C4-2B (cell line): ENCODE results near the gene NOVA2.

Experiments used
- H3K27ac ChIP-seq: fragments of 450-650 bp; 2 replicates; pipeline ENCODE4 v1.5.1; 2017
- CTCF ChIP-seq: fragments of 450-650 bp; conservative IDR thresholded peaks from 2 replicates; pipeline ENCODE4 v1.5.1; 2017; ENCODE audit warnings: mild to moderate bottlenecking
- ZFX ChIP-seq: fragments of 450-650 bp; IDR thresholded peaks from 2 replicates; pipeline ENCODE4 v1.6.1; 2017

The NOVA2 gene

DNA sequence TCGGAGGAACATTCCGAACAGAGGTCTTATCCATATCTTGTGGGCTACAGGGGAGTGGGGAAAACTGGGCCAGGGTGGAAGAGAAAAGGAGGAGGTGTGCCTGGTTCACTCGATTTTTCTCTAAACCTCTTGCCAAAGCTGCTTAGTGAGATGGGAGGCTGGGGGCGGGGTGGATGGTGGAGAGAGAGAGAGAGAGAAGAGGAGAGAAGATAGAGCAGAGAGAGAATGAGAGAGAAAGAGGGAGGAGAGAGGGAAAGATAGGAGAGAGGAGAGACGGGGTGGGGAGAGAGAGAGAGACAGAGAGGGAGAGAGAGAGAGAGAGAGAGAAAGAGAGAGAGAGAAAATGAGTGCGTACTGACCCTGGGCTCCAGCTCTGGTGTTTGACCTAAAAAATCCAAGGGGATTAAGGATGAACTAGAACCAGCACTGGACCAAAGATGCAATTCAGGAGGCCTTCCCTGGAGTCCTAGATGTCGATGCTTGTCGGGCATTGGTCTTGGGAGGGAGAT is 14.1 kb downstream of the NOVA2 start:
- no peak for TF ChIP-seq CTCF
- no peak for TF ChIP-seq ZFX
- H3K27ac ChIP-seq: no peak overlapping the region

DNA sequence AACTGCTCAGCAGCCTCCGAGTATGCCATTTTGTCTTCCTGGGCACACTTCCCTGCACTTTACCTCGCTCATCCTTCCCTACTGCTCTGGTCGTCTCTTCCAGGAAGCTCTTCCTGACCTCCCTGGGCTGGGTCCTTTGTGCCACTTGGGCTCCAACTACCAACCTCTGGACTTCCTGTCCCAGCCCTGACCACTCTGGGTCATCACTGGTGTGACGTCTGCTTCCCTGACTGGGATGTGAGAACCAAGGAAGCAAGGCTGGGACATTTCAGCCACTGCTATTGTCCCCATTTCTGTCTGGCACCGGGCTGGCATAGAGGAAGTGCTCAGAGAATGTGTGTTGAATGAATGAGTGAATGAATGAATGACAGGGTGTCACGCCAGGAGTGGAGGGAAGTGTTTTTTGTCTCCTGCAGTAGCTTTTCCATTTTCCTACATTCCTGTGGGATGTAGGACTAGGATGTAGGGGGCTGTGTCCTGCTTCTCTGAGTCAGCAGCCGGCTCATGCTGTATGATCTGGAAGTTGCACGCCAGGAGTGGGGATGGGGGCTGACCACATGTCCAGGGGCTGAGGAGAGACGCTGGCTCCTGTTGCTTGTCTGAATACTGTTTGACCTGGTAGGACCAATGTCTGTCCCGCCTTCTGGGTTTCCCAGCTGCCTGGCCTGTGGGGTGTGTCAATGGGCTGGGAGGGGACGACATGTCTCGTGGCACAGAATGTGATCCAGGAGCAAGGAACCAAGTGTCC is 14.7 kb downstream of the NOVA2 start:
- no peak overlapping the region for H3K27ac ChIP-seq
- no peak for TF ChIP-seq ZFX
- TF ChIP-seq CTCF: no peak

- no peak overlapping the region for H3K27ac ChIP-seq
- TF ChIP-seq CTCF: no peak
- no peak for TF ChIP-seq ZFX
Observed at GRCh38 chr19:45958320-45958719, 15.3 kb downstream of the NOVA2 start.

GRCh38 chr19:45955905-45956608 is 17.6 kb downstream of the NOVA2 start:
- TF ChIP-seq CTCF: no peak
- no peak for TF ChIP-seq ZFX
- H3K27ac ChIP-seq: no peak overlapping the region

GRCh38 chr19:45954156-45954555 is 19.5 kb downstream of the NOVA2 start:
- H3K27ac ChIP-seq: no peak overlapping the region
- TF ChIP-seq ZFX (no peak), CTCF (no peak)

DNA sequence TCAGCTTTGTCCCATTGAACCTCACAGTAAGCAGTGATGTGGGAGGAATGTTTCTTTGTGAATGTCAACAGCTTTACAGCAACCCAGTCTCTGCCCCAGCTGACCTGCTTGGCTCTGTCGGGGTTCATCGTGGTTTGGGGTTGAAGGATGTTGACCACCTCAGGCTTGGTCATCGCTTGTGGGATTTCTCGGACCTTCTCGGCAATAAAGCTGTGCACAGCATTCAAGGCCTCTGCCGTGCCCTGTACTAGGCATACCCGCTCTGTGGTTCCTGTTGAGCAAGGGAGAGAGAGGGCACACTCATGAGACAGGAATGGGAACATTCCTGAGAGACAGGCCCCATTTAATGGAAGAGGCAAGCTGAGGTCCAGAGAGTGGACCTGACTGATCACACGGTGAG is 20.0 kb downstream of the NOVA2 start:
- TF ChIP-seq CTCF: no peak
- no peak for TF ChIP-seq ZFX
- no peak overlapping the region for H3K27ac ChIP-seq
